Measurements from ENCODE around the gene MOK. TPM values are rescaled to one million over a fixed set of nuclear protein-coding genes. Genes with fewer than 3 reads are reported as not detected.

The MOK gene
- total RNA-seq, 1 experiment from 2014 or later: 17.6 TPM

GRCh38 chr14:102277874-102278630, 26.9 kb downstream of the MOK start:
- DNase-seq: no peak

DNA sequence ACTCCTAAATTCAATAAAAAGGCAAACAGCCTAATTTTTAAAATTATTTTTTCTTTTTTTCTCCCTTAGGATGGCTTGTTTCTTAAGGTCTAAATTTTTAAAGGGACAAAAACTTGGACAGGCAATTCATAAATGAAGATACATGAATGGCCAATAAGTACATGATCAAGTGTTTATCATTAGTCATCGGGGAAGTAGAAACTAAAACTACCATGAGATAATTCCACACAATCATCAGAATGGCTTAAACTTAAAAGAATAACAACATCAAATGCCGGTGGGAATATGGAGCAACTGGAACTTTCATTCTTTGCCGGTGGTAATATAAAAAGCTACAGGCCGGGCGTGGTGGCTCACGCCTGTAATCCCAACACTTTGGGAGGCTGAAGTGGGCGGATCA, 29.1 kb downstream of the MOK start:
- H3K36me3 ChIP-seq: peaks cover 42% of the 10 kb centered on the region
- no peaks in the 10 kb centered on the region for H3K27me3 ChIP-seq
- peaks cover 3% of the 10 kb centered on the region; the same call in 1 of the 2 replicates for H3K9me3 ChIP-seq
- H3K4me3 ChIP-seq: no peak overlapping the region
- no peak for DNase-seq

More at GRCh38 chr14:102277874-102278630, 26.9 kb downstream of the MOK start:
- no peak overlapping the region for H3K4me3 ChIP-seq
- H3K27me3 ChIP-seq: no peaks in the 10 kb centered on the region
- peaks cover 3% of the 10 kb centered on the region; the same call in 1 of the 2 replicates for H3K9me3 ChIP-seq
- H3K36me3 ChIP-seq: peaks cover 53% of the 10 kb centered on the region

- H3K9me3 ChIP-seq: peaks cover 3% of the 10 kb centered on the region; the same call in 1 of the 2 replicates
Observed at GRCh38 chr14:102272392-102272791, 32.6 kb downstream of the MOK start.

GRCh38 chr14:102264775-102265174, 40.2 kb downstream of the MOK start:
- no peaks in the 10 kb centered on the region for H3K27me3 ChIP-seq
- no peak for DNase-seq
- H3K4me3 ChIP-seq: no peak overlapping the region
- H3K36me3 ChIP-seq: peaks cover 12% of the 10 kb centered on the region
- H3K9me3 ChIP-seq: no peaks in the 10 kb centered on the region

More at GRCh38 chr14:102272392-102272791, 32.6 kb downstream of the MOK start:
- H3K36me3 ChIP-seq: peaks cover 21% of the 10 kb centered on the region
- H3K27me3 ChIP-seq: no peaks in the 10 kb centered on the region
- H3K4me3 ChIP-seq: no peak overlapping the region
- DNase-seq: no peak

GRCh38 chr14:102264355-102264754, 40.6 kb downstream of the MOK start:
- Histone ChIP-seq H3K9me3 (no peaks in the 10 kb centered on the region), H3K27me3 (no peaks in the 10 kb centered on the region), H3K4me3 (no peak overlapping the region), H3K36me3 (peaks cover 12% of the 10 kb centered on the region)
- DNase-seq: no peak

DNA sequence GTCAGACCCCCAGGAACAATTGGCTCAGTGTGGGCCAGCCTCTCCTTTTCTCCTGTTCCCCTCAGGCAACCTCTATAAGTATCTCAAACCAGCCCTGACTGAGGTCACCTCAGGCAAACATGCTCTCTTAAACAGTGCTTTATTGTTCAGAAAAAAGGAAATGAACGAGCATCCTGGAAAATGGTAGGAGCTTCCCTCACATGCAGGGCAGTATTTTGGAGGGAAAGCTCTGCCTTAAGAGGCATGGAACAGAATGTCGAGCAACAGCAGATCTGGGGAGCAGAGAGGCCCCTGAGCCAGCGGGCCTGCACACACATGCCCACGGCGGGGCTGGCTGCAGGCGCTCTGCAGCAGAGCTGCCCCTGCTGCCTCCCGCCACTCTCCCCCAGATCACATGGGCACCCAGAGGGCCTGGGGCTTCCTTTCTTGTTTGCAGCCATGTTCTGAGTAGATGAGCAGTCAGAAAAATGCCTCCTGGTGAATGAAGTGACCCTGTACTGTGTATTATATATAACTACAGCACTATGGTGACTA, 42.0 kb downstream of the MOK start:
- Histone ChIP-seq H3K9me3 (no peaks in the 10 kb centered on the region), H3K4me3 (no peak overlapping the region), H3K27me3 (no peaks in the 10 kb centered on the region), H3K36me3 (peaks cover 12% of the 10 kb centered on the region)
- DNase-seq: no peak

GRCh38 chr14:102258136-102258535, 46.8 kb downstream of the MOK start:
- peaks cover 6% of the 10 kb centered on the region for H3K36me3 ChIP-seq
- DNase-seq: no peak
- H3K9me3 ChIP-seq: no peaks in the 10 kb centered on the region
- H3K4me3 ChIP-seq: no peak overlapping the region
- H3K27me3 ChIP-seq: no peaks in the 10 kb centered on the region

DNA sequence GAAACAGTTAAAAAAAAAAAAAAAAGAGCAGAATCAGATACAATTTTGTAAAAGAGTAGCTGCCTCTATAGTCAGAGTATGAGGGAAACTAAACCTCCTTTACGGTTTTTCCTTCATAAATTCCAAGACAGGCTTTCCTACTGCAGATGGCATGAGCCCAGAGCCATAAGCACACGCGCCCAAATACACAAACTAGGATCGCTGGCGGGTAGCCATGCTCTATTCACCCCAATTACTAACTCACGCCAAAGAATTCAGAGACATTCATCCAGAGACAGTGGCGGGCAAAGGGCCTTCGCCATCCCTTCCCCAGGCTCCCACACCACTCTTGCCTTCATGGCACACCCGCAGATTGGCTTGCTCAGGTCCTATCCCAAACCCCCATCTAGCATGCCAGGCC, 48.2 kb downstream of the MOK start:
- no peaks in the 10 kb centered on the region for H3K9me3 ChIP-seq
- H3K4me3 ChIP-seq: no peak overlapping the region
- no peaks in the 10 kb centered on the region; the same call in 1 of the 2 replicates for H3K36me3 ChIP-seq
- no peaks in the 10 kb centered on the region for H3K27me3 ChIP-seq
- DNase-seq: no peak

GRCh38 chr14:102255401-102256190, 49.4 kb downstream of the MOK start:
- Histone ChIP-seq H3K36me3 (no peaks in the 10 kb centered on the region; the same call in none of the 2 replicates), H3K27me3 (no peaks in the 10 kb centered on the region), H3K9me3 (no peaks in the 10 kb centered on the region), H3K4me3 (no peak overlapping the region)
- DNase-seq: no peak

DNA sequence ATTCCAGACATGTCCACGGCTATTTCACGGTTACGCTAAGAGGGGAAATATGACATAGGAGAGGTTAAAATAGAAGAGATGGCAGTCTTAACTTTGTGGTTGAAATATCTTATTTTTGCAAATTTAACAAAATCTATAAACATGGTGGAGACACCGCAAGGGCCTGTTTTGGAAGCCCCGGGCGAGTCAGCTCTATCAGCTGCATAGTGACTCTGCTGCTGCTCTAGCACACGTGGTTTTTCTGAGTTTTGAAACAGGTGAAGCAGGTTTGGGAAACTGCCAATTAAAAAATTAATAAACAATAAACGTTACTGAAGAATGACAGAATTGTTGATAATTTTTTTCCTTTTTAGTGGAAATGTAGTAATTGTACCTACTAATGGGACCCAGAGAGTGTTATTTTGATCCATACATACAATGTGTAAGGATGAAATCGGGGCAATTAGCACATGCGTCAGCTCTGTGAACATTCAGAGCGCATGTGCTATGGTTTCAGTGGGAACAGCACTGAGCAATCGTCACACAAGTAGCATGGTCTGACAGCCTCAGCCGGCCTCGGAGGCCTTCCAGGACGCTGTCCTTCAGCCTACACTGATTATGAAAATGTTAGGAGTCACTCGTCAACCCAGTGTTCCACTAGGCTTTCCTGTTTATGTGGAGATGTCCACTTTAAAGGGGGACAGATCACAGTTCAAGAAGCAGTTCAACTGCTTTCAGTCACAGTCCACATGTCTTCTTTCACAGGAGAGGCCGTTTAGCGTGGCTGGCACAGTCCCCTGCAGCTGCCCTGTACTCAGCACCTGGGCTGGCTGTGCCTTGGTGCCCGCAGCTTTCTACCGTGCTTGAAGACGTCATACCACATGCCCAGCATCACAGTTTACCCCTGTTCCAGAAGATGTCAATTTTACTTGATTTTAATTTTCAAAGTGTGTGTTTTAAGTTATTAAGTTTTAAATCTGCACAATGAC, 51.8 kb downstream of the MOK start:
- Histone ChIP-seq H3K27me3 (no peaks in the 10 kb centered on the region), H3K36me3 (peaks cover 5% of the 10 kb centered on the region), H3K9me3 (no peaks in the 10 kb centered on the region), H3K4me3 (no peak overlapping the region)
- DNase-seq: no peak

- no peak for DNase-seq
- Histone ChIP-seq H3K27me3 (no peaks in the 10 kb centered on the region), H3K9me3 (no peaks in the 10 kb centered on the region), H3K4me3 (no peak overlapping the region), H3K36me3 (peaks cover 5% of the 10 kb centered on the region)
Observed at GRCh38 chr14:102251161-102251560, 53.8 kb downstream of the MOK start.

DNA sequence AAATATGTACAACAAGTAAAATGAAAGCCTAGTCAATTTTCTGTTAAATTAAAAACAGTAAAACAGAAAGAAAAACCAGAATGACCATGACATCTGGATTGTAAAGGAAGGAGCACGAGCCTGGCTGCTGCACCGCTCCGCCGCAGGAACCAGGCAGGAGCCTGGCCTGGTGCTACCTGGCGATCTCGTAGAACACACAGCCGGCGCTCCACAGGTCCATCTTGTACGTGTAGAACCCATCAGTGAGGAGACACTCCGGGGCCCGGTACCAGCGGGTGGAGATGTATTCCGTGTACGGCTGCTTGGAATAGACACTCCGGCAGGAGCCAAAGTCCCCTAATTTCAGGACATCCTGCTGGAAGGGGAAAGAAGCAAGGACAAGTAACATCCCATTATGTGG, 54.3 kb downstream of the MOK start:
- no peak for DNase-seq
- Histone ChIP-seq H3K9me3 (no peaks in the 10 kb centered on the region), H3K27me3 (no peaks in the 10 kb centered on the region), H3K4me3 (no peak overlapping the region), H3K36me3 (peaks cover 10% of the 10 kb centered on the region)

- H3K4me3 ChIP-seq: no peak overlapping the region
- peaks cover 12% of the 10 kb centered on the region for H3K36me3 ChIP-seq
- no peaks in the 10 kb centered on the region for H3K9me3 ChIP-seq
- no peak for DNase-seq
- no peaks in the 10 kb centered on the region for H3K27me3 ChIP-seq
Observed at GRCh38 chr14:102249981-102250380, 55.0 kb downstream of the MOK start.

DNA sequence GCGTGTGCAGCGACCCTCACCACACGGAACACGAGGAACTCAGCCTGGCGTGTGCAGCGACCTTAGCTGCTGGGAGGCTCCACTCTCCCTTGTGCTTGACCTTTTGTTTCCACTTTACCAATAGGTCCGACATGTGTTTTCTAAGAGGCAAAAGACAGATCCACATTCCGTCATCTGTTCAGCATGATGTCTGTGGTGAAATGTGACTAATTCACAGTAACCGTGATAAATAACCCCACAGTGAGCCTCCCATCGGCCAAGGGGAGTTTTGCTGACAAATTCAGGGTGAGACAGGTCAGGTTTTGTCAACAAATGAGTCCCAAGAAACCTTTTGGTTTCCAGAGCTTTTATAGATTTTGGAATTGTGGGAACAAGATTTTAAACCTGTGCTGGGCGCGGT, 55.9 kb downstream of the MOK start:
- no peaks in the 10 kb centered on the region for H3K27me3 ChIP-seq
- no peaks in the 10 kb centered on the region; the same call in 1 of the 2 replicates for H3K9me3 ChIP-seq
- H3K4me3 ChIP-seq: no peak overlapping the region
- no peak for DNase-seq
- H3K36me3 ChIP-seq: peaks cover 15% of the 10 kb centered on the region

DNA sequence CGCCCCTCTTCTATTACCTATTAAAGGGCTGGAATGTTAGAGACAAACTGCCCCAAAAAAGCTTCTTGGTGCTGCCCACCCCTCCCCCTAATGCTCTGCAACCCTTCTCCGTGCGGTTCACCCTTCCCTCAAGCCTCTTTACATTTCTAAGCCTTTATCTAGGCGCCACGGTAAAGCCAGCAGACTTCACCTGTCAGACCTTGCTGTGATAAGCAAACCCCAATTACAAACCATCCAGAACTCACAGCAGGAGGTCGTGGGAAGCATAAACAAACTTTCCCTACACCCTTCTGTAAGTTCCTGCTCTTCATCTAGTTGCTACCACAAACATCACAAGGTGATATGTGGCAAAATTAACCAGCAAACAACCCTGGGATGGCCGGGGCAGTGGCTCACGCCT, 56.8 kb downstream of the MOK start:
- Histone ChIP-seq H3K9me3 (no peaks in the 10 kb centered on the region; the same call in 1 of the 2 replicates), H3K27me3 (no peaks in the 10 kb centered on the region), H3K36me3 (peaks cover 15% of the 10 kb centered on the region), H3K4me3 (no peak overlapping the region)
- no peak for DNase-seq

DNA sequence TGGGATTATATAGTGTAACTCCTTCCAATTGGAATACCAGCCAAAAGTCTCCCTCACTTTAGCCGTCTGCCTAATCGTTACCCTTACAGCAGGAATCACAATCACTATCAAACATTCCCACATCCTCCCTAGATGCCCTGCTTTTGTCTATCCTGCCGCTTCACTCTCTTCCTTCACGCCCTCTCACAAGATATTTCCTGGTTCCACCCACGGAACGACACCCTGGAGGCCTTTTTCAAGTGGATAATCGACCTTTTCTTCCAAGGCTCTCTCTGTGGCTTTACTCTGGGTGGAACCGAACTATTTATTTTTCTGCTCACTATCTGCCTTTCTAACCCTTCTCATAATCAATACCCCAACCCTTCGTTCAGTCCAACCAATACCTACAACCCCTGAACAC, 58.9 kb downstream of the MOK start:
- no peak for DNase-seq
- Histone ChIP-seq H3K27me3 (no peaks in the 10 kb centered on the region), H3K9me3 (no peaks in the 10 kb centered on the region; the same call in 1 of the 2 replicates), H3K36me3 (peaks cover 15% of the 10 kb centered on the region), H3K4me3 (no peak overlapping the region)

Measured in MG63 (cell line).